HG03097 (cell line): Measurements from ENCODE around the gene IGFBPL1.
"Not testable (repeated sequence)": the region's sequence is repeated elsewhere in the genome, so short reads cannot be mapped to it uniquely, and the experiment has no call there.

Source experiments
- ATAC-seq: cut with Tn5 transposase; IDR thresholded peaks from one replicate; pipeline ENCODE4 v1.9.1; 2021; ENCODE audit not compliant: unreplicated experiment, low FRiP score

The IGFBPL1 gene

DNA sequence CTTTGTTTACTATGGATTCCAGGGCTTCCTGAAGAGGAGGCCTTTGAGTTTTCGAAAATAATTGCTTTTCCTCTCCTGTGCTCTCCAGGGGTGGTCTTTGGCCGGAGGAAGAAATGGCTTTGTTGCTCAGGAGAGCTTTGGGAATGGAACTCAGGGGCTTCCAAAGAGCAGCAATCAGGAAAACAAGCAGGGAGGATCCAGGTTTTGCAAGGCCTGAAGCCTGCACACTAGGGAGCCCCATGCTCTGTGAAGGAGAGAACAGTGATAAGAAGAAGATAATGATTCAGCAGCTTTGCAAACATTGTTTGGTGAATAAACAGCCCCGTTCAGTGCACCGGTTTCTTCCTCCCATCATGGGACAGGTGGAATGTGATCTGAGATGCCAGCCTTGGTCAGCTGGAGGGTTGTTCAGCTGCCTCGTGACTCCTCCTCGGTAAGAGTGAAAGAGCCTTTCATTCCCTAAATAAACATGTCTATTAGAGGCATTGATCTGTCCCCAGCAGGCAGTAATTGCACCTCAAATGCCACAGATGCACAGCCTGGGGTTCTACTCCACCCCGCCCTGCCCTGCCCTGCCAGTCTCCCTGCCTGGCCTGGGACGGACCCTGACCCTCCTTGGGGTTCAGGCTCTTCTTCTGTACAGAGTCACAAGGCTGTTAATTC is 43.3 kb downstream of the IGFBPL1 start:
- no peak for ATAC-seq

DNA sequence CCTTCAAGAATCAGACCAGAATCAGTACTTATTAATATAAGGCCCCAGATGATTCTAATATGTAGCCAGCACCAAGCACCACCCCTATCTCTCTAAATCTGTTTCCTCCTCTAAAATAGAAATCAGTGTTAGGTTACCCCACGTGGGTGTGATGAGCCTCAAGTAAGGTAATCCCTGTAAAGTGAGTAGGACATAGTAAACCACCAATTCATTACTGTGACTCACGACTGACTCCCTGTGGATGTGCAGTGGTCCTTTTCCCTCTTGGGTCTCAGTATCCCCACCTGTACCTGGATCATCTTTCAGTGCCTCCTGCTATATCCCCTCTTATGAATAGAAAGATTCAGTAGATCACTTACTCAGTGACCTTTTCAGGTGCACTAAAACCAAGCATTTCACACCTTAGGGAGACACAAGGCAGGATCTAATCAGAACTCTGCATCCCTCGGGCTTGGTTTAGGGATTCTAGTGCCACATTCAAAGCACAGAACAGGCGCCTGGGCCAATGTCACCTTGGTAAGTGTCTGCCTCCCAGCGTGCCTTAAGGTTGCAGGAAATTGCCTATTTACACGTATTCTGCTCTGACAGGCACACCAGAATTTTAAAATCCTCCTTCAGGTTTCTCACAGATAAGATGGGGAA is 43.9 kb downstream of the IGFBPL1 start:
- no peak for ATAC-seq

DNA sequence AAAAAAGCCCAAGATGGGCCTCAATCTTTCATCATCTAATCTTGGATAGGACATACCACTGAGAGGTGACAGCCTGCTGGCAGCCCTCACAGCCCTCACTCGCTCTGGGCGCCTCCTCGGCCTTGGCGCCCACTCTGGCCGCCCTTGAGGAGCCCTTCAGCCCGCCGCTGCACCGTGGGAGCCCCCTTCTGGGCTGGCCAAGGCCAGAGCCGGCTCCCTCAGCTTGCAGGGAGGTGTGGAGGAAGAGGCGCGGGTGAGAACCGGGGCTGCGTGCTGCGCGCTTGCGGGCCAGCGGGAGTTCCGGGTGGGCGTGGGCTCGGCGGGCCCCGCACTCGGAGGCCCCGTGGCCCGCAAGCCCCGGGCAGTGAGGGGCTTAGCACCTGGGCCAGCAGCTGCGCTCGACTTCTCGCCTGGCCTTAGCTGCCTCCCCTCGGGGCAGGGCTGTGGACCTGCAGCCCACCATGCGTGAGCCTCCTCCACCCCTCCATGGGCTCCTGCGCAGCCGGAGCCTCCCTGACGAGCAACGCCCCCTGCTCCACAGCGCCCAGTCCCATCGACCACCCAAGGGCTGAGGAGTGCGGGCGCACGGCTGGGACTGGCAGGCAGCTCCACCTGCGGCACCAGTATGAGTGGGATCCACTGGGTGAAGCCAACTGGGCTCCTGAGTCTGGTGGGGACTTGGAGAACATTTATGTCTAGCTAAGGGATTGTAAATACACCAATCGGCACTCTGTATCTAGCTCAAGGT is 46.7 kb downstream of the IGFBPL1 start:
- not testable (repeated sequence) for ATAC-seq

DNA sequence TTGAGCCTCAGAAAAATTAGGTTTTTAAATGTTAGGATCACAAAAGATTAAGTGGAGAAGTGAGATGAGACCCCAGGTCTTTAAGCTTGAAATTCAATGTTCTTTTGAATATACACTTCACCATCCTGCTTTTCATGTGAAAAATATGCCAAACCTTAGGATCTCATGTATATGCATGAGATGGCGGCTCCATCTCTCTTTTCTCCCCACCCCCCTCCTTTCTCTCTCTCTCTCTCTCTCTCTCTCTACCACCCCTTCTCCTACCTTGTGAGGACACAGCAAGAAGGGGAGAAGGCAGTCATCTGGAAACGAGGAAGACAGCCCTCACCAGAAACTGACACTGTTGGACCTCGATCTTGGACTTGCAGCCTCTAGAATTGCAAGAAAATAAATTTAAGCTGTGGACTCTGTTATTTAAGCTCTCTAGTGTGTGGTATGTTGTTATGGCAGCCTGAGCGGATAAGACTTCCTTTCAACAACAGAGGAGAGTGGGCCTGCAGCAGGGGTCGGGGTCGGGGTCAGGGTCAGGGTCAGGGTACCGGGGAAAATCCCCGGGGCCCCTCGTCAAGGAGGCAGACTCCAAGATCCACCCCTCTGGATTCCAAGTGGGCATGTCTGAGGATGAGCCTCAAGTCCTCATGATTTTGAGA is 48.1 kb downstream of the IGFBPL1 start:
- ATAC-seq = no peak

DNA sequence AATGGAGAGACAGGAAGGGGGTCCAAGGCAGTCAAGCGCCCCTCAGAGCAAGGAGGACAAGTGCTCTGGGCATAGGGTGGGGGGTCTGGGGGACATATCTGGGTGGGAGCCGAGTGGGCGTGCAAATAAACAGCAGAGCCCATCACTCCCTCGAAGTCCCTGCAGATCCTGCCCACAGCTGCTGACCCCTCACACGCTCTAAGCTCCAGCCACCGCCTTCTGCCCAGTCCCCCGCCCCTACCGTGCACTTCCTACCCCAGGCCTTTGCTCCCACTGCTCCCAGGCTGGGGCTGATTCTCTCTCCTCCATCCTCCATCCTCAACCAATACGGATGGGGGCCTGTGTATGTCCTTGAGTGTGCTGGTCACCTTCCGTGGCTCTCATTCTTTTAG is 48.7 kb downstream of the IGFBPL1 start:
- no peak for ATAC-seq

DNA sequence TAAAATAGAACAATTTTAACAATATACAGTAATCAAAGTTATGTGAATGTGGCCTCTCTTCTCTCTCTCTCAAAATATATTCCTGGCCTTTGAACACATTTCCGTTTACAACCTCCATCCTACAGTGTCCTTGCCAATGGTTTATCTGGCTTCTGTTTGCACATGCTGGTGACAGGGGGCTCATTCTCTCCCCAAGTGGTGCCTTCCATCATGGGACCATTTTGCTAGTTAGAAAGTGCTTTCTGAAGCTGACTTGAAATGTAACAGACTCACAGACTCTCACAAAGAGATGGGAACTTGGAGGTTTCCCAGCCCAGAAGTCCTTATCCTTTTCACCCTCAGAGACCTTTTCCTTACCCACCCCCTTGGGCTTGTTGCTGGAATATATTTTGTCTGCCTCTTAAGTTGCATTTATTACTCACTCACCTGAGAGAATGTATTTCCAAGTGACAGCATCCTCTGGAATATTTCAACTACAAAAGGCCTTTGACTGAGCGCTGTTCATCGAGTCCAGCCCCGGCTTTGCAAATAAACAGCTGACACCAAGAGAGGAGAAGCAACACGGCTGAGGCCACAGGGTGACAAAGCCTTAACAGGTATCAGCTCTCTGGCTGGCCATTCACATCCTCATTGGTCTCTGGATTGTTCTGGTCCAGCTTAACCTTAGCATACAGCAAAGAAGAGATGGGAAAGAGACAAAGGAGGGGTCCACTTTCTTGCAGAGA is 49.2 kb downstream of the IGFBPL1 start:
- no peak for ATAC-seq

DNA sequence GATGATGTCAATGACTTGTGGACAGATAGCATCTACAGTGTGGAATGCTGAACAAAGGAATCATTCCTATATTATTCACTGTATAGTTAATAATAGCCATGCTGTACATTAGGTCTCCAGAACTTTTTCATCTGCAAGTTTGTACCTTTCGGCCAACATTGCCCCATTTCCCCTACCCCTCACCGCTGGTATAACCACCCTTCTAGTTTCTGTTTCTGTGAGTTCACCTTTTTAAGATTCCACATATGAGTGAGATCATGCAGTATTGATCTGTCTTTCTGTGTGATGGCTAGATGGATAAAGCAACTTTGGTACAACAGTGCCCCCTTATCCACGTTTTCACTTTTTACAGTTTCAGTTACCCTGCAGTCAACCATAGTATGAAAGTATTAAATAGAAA is 50.6 kb downstream of the IGFBPL1 start:
- no peak for ATAC-seq

DNA sequence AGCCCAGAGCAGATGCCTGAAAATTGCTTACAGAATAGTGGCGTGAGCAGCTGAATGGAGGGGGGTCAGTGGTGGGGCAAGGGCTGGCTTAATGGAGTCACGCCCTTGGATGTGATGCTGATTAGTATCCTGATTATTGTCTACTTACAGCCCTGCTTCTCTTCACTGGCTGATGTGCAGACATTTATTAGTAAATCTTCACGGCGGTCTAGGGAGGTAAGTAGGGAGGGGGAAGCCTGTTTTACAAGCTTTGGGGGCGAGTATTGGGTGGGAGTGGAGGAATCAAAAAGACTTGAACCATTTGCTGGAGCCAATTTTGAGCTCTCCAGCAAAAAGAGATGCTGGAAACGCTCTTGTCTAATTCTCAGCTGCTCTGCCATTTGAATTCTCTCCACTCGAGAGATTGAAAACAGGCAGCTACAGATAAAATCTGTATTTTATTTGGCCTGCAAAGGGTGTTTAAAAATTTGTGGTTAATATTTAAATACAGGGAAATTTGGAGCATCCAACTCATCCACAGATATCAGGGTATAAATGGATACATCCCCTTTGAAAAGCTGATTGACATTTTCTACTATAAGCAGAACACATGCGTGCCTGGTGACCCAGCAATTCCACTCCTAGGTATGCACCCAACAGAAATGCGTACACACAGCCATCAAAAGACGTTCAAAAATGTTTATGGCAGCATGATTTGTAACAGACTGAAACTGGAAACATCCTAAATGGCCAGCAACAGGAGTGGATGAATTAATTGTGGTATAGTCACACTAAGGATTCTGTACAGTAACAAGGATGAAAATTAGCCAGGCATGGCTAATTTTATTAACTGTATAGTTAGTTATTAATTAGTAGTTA is 51.3 kb downstream of the IGFBPL1 start:
- ATAC-seq = no peak

DNA sequence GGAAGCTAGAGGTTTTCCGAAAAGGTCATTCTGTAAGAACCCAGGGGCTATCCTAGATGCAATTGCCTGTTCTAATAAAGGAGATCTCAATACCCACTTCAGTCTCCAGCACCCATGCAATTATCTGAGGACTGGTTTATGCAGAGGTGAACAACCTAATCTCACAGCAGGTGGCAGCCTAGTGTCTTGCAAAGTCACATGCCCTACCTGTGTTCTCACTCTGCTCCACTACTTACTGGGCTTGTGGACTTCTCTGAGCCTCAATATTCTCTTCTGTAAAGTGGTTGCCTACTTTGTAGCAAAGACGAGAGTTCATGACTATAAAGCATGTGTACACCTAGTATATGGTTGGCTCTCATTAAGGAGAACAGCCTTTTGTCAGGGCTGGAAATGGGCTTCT is 52.8 kb downstream of the IGFBPL1 start:
- ATAC-seq = no peak

DNA sequence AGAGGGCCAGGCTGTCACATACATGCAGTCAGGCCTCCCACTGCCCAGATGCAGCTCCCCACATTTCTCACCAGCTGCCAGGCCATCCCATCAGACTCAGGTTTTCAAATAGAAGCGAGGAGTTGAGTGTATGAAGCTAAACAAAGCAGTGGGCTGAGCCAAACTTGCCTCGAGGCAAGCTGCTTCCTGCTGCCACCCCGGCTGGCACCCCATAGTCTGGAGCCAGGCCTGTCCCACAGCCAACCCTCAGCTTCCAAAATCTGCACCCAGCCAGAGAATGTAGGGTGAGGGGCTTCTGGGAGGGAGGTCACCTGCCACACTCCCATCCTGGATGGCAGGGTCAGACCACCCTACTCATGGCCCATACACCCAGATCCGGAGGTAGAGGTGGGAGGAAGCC is 54.1 kb downstream of the IGFBPL1 start:
- ATAC-seq = no peak

DNA sequence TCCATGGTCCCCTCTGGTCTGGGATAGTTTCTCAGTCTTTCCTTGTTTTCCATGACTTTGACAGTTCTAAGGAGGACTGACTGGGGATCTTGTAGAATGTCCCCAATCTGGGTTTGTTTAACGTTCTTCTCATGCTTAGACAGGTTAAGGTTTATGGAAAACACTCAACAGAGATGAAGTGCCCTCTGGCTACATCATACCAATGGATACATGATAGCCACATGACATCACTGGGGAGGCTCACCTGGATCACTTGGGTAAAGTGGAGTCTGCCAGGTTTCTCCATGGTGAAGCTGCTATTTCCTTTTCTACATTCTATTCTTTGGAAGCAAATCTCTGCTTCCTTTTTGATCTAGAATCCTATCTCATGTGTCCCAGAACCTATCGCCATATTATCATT is 55.5 kb downstream of the IGFBPL1 start:
- ATAC-seq = no peak

DNA sequence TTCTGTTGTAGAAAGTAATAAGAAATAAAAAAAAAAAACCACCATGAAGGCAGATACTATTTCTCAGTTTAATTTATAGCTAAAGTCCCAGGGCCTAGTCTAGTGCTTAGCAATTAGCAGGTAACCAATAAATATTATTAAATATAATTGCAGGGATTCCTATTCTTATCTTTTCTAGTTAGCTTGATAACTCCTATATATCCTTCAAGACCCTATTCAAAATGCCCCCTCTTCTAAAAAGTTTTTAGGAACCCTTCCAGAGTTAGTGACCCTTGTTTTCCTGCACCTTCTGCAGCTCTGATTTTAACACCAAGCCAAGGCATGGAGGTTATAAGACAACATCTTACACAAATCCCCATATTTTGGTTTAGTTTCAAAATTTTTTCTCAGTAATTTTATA is 56.4 kb downstream of the IGFBPL1 start:
- no peak for ATAC-seq

DNA sequence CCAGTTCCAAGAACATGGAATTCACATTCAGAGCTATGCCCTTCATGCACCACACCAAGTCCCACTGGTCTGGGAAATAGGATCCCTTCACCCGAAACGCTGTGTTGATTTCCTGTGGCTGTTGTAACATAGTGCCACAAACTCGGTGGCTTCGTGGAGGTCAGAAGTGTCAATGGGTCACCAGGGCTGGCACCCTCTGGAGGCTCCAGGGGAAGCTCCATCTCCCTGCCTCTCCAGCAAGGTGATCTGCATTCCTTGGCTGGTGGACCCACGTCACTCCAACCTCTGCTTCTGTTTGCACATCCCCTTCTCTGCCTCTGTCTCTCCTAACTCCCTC is 60.7 kb downstream of the IGFBPL1 start:
- no peak for ATAC-seq

DNA sequence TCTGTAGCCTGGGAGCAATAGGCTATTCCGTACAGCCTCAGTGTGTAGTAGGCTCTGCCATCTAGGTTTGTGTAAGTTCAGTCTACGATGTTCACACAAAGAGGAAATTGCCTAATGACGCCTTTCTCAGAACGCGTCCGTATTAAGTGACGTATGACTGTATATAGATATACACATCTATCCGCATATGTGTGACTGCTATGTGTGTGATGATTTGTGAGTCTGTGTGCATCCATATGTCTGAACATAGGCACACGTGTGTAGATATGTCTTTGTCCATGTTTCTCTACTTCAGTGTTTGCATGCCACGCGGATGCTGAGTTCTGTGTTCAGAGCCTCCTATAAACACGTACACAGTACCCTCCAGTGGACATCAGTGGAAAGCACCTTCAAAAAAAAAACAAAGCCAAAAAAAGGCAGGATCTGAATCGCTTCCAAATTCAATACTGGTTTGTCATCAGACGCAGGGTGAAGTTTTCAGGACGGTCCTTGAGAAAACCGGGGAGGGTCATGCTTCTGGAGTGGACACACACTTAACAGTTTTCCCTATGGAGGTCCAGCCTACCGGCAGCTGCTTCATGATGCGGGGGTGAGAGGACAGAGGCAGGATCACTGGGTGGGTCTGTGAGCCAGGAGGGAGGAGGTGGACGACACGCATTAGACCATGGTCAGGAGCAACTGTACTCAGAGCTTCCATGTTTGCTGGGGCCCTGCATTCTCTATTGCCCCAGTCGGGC is 61.2 kb downstream of the IGFBPL1 start:
- ATAC-seq = peak; percentile 59

DNA sequence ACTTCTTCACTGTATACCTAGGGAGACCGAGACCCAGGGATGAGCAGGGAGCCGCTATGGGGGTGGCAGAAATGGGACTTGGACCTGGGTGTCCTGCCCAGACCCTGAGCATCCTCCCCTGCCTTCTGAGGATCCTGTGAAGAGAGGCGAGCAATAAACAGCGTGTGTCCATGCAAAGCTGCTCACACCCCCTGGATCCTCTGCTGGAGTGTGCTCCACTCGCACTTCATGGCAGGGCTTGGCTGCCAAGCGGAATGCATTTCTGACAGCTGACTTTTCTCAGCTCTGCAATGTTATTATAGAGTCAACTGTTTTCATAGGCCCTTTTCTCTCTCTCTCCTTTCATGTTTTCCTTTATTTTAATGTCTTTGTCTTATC is 62.8 kb downstream of the IGFBPL1 start:
- ATAC-seq = no peak

DNA sequence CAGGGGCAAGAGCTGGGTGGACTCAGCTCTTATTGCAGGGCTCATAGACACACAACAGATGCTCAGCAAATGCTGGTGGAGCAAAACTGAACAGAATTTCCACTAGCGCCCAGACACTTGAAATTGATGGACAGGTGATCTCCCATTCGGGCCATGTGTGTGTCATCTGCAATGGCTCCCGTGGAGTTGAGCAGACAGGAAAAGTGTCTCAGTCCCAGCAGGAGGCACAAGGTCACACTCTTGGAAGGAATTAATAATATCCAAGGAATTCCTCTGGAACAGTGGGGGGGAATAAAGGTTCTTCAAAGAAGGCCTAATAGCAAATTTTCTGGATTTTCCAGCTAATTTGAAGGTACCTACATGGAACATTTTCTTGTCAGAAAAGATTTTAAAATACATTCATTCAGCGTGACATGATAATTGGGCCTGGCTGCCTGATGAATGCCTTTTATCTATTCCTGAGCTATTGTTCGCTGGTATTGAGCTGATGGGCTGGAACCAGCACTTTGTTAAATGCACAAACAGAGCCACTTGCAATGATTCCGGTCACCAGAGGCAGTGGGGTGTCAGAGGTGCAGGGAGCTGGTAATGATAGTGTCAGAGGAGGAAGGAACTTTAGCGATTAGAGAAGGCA is 63.3 kb downstream of the IGFBPL1 start:
- ATAC-seq = no peak

DNA sequence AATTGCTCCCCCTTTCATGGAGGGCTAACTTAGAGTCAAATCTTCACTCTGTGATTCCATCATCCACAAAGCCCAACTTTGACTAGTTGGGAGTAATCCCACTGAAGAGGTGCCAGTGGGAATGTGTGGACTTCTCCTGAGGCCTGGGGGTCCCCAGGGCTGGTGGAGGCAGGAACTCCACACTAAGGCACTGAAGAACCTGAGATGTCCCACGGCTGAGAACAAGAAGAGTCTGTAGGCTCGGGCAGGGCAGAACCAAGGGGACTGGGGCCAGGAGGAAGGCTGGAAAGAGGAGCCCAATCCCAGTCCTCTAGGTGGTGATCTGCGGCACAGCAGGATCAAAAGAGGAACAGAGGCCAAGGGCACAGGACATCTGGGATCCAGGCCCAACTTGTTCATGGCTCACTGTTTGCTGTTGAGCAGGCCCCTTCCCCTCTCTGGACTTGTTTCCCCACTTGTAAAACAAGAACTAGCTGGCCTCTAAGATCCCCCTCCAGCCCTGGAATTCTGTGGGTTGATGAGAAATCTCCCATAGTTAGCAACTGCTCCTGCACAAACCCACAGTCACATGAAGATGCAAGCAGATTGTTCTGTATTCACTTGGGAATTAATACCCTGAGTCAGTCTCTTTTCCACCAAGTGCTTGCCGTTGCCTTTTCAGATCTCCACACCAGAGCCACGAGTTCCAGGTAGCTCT is 64.4 kb downstream of the IGFBPL1 start:
- no peak for ATAC-seq

DNA sequence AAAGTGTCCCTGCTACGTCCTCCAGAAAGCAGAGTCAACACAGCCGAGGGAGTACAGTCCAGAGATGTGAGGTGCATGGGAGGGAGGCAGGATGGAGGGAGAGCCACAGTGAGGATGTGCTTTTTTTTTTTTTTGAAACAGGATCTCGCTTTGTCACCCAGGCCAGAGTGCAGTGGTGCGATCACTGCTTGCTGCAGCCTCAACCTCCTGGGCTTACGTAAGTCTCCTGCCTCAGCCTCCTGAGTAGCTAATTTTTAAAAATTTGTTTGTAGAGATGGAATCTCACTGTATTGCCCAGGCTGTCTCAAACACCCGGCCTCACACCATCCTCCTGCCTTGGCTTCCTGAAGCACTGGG is 65.0 kb downstream of the IGFBPL1 start:
- ATAC-seq = no peak
